Tibial nerve (tissue), 3 donors: ENCODE data around the gene KCNJ18.
"Not testable (repeated sequence)": the region's sequence is repeated elsewhere in the genome, so short reads cannot be mapped to it uniquely, and the experiment has no call there.

Experiments used
- CTCF ChIP-seq, 5 experiments: fragments of 200-600 bp in 3 of 5; fragments of 450-650 bp in 2 of 5; sonication (generic) in 3 of 5; IDR thresholded peaks; one replicate each; pipeline ENCODE4 v1.5.1; 2016 to 2019; ENCODE audit warnings: antibody characterized with exemption in 5 of 5, mild to moderate bottlenecking in 3 of 5, moderate library complexity in 2 of 5
- POLR2A ChIP-seq, 2 donors: fragments of 450-650 bp; IDR thresholded peaks; one replicate each; pipeline ENCODE4 v1.6.1; 2017; ENCODE audit warnings: antibody characterized with exemption in 2 of 2, mild to moderate bottlenecking in 2 of 2, moderate library complexity in 2 of 2

- not testable (repeated sequence) for TF ChIP-seq CTCF, POLR2A (IDR thresholded peaks at IDR 0.05)
Measured at GRCh38 chr17:21738241-21738640, 45.9 kb downstream of the KCNJ18 start.
